Measurements from ENCODE around the gene HNF4A.

HNF4A gene

GRCh38 chr20:44406572-44407137 is 51.2 kb downstream of the HNF4A start:
- TF ChIP-seq CTCF (conservative IDR thresholded peaks at IDR 0.05; ENCODE audit: low read depth, low read length): no peak
- no peak for DNase-seq (ENCODE audit: low read depth)
- H3K4me3 ChIP-seq (ENCODE audit: low read depth, low read length): no peak overlapping the region

GRCh38 chr20:44407402-44408184 is 52.1 kb downstream of the HNF4A start:
- H3K4me3 ChIP-seq (ENCODE audit: low read depth, low read length): no peak overlapping the region
- peak; percentile 45 for DNase-seq (ENCODE audit: low read depth)
- no peak for TF ChIP-seq CTCF (conservative IDR thresholded peaks at IDR 0.05; ENCODE audit: low read depth, low read length)

- no peak for TF ChIP-seq CTCF (conservative IDR thresholded peaks at IDR 0.05; ENCODE audit: low read depth, low read length)
- peak; percentile 23 for DNase-seq (ENCODE audit: low read depth)
- no peak overlapping the region for H3K4me3 ChIP-seq (ENCODE audit: low read depth, low read length)
Observed at GRCh38 chr20:44409132-44409600, 53.7 kb downstream of the HNF4A start.

GRCh38 chr20:44410583-44411019 is 55.1 kb downstream of the HNF4A start:
- no peak for TF ChIP-seq CTCF (conservative IDR thresholded peaks at IDR 0.05; ENCODE audit: low read depth, low read length)

GRCh38 chr20:44411020-44411756 is 55.7 kb downstream of the HNF4A start:
- no peak for DNase-seq (ENCODE audit: low read depth)
- no peak for TF ChIP-seq CTCF (conservative IDR thresholded peaks at IDR 0.05; ENCODE audit: low read depth, low read length)
- H3K4me3 ChIP-seq (ENCODE audit: low read depth, low read length): no peak overlapping the region

More at GRCh38 chr20:44410583-44411019, 55.1 kb downstream of the HNF4A start:
- H3K4me3 ChIP-seq (ENCODE audit: low read depth, low read length): no peak overlapping the region
- DNase-seq (ENCODE audit: low read depth): no peak

- no peak for DNase-seq (ENCODE audit: low read depth)
- no peak for TF ChIP-seq CTCF (conservative IDR thresholded peaks at IDR 0.05; ENCODE audit: low read depth, low read length)
- H3K4me3 ChIP-seq (ENCODE audit: low read depth, low read length): no peak overlapping the region
Observed at GRCh38 chr20:44411757-44412401, 56.4 kb downstream of the HNF4A start.
